NCI-H774 (cell line): ENCODE results near the gene ATP6V1F.

Experiments used
- DNase-seq: peaks from one replicate; lab custom pipeline; 2025; lab: John Stamatoyannopoulos, UW

Gene ATP6V1F, protein sequence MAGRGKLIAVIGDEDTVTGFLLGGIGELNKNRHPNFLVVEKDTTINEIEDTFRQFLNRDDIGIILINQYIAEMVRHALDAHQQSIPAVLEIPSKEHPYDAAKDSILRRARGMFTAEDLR

DNA sequence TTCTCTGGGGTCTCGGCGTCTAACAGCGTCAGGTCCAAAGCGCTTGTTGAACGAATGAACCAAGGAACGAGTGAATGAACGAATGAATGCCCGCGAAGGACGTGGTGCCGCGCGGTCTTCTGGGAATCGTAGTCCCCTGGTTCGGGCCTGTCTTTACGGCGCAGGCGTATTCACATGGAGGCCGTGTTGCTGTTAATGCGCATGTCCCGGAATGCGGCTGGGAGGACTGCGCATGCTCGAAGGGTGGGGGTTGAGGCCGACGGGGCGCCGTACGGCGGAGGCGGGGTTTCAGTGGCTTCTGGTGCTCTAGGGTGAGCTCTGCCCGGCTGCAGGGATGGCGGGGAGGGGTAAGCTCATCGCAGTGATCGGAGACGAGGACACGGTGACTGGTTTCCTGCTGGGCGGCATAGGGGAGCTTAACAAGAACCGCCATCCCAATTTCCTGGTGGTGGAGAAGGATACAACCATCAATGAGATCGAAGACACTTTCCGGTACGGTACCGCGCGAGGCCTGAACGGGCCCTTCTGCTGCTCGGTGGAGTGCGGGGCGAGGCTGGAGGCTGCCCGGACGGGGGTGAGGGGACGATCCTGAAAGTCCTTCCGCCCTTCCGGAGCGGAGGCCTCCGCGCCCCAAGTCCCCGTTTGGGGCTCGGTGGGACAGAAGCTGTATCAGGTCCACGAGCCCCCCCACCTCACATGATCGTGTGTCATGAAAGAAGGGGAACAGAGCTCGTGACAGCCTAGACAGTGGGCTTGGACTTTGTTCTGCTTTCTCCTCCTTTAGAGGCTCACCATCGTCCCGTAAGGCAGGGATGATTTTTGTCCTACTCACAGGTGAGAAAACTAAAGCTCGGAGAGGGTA is at the start of gene ATP6V1F:
Gene ATP6V1F, plus strand, starts transcription at position 286 of the 862 bp plus-strand sequence. Its CDS starts 49 bp downstream, at position 335.
- DNase-seq, result peak; percentile 94

DNA sequence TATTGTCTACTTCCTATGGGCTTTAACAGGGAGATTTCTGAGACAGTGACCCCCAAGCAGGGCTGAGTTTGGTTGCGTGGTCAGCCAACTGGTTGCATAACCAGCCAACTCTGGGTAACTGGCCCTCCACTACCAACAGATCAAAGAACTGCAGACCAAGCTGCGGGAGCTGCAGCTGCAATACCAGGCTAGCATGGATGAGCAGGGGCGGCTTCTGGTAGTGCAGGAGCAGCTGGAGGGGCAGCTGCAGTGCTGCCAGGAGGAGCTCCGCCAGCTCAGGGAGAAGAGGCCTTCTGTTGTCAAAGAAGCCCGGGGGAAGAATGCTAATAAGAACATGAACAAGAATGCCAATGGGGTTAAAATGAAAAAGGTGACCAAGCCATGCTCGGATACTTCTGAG is 48.2 kb upstream of the ATP6V1F start:
- DNase-seq, result no peak

DNA sequence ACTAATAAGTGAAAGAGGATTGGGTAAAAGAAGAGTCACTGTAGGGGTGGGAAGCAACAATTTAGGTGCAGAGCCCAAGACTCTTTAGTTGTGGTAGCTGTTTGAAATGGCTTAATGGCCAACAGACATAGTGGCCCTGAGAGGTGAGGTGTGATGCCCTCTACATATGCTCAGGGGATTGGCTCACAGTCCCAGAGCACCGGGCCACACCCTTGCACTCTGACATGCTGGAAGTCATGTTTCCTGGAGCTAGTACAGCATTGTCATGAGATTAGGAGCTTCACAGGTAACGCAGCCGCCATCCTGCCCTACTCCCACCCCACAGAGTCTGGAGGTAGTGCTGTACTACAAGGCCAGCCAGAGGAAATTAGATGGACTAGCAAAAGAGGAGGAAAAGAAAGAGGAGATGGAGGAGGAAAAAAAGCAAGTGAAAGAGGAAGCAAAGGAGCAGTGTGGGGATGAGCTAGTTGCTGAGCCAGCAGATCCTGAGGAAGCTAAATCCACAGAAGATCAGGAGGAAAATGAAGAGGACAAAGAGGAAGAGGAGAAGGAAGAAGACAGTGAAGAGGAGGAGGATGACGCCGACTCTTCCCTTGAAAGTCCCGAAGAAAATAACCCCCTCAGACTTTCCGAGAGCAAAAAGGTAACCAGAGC is 47.2 kb upstream of the ATP6V1F start:
- DNase-seq, result no peak

DNA sequence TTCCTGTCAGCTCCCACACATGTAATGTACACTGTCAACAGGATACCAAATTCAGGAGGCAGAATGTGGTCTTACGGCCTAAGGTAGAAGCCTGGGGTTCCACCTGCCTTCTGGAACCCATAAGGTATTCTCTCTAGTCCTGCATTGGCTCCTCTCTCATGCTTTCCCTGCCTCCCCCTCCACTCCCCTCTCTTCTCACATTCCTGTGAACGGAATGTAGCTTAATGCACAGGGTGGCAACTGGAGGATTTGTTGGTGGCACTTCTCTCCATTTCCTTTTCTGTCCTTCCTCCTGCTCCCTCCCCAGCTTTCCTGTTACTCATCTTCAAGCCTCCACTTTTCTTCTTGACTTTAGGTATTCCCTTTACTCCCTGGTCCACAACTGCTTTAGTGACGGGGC is 44.0 kb upstream of the ATP6V1F start:
- no peak for DNase-seq

DNA sequence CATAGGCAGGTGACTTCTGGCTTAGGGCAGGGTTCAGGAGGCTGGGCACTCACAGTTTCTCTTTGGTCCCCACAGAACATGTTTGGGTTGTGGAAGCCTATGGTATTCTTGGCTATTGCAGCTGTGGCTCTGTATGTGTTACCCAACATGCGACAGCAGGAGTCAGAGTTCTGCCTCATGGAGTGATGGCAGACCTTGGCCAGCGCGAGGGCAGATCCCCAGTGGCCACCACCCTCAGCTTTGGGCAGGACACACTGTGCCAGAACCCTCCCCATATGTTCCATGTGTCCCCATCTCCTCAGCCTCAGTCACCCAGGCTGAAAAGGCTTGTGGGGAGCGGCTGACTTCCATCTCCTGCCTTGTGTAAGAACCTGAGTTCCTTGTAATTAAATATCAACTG is 40.9 kb upstream of the ATP6V1F start:
- no peak for DNase-seq

DNA sequence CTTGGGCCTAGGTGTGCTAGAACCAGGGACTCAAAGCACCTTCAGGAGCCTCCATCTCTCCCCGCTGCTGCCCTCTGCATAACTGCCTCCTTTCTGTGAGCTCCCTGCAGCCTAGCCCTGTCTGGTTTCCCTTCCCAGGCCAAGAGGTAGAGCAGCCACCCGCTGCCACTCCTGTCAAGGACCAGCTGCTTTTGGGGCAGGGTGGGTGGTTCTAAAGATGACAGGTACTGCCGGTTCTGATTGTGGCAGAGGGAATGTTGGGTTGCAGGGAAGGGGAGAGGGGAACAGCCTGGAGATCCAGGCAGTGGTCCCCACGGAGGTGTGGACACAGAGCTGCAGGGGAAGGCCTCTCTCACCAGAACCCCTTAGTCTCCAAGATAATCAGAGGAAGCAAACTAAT is 36.1 kb upstream of the ATP6V1F start:
- DNase-seq, result no peak

DNA sequence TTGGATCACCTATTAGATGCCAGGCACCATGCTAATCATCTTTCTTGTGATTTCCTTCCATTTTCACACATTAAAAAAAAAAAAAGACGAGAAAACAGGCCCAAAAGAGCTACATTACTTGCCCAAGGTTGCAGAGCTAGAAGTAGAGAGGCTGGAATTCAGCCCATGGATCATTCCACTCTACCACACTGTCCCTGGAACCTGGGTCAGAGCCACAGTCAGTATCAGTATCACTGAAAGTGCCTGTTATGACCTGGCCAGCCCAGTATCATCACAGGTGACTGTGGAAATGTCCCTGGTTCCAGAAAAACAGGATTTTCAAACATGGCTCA is 35.8 kb upstream of the ATP6V1F start:
- no peak for DNase-seq

DNA sequence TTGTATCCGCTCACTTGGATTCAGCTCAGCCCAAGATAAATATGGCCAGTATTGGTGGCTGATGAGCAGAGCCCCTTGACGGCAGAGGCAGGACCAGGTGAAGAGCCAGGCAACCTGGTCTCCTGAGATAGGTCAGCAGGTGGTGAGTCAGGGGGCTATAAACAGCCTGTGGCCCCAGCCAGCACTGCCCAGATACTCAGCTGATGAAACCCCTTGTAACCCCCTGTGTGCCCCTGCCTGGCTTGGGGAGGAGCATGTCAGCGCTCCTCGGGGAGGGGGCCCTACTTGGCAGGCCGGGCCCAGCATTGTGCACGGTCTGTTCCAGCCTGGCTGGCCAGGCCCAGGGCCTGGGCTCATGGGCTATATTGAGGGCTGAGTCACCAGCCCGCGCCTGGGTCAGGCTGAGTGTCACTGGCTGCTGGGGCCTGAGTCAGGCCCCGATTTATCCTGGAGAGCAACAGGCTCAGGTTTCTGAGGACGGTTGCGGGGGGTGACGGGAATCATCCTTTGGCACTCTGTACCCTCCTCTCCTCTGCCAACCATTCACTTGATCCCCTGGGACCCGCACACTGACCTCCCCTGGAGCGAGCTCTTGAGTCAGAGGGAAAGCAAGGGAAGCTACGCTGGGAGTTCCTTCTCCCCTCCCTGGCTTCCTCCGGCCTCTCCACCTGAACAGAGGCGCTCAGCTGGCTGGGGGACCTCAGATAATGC is 35.3 kb upstream of the ATP6V1F start:
- DNase-seq, result no peak

DNA sequence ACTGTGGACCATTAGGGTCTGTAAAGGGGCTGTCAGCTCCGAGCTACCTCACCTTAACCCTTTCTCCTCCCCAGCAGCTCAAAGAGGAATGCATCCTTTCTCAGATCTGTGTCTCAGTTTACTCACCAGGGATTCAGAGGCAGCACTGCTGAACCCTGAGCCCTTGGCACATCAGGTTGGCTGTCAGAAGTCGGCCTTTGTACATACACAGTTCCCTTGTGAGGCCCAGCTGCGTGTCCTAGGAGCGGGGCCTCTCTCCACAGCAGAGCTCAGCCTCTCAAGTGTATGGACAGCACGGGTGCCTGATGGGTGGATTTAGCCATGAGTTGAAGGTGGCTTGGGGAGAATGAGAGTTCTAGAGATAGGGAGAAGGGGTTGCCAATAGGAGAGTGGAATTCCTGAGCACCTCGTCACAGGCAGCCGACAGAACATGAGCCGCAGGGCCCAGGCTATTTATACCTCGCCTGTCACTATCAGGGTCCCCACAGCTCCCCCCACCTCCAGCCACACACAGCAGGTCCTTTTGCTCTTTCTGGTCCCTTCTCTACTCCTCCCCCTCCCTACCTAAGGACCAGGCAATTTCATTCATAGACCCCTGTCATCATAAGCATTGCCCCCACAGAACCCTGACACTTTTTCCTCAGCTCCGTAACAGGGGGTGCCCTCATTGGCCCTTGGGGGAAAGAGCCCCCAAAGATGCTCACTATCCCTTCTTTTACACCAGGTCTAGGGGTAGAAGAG is 34.5 kb upstream of the ATP6V1F start:
- no peak for DNase-seq

DNA sequence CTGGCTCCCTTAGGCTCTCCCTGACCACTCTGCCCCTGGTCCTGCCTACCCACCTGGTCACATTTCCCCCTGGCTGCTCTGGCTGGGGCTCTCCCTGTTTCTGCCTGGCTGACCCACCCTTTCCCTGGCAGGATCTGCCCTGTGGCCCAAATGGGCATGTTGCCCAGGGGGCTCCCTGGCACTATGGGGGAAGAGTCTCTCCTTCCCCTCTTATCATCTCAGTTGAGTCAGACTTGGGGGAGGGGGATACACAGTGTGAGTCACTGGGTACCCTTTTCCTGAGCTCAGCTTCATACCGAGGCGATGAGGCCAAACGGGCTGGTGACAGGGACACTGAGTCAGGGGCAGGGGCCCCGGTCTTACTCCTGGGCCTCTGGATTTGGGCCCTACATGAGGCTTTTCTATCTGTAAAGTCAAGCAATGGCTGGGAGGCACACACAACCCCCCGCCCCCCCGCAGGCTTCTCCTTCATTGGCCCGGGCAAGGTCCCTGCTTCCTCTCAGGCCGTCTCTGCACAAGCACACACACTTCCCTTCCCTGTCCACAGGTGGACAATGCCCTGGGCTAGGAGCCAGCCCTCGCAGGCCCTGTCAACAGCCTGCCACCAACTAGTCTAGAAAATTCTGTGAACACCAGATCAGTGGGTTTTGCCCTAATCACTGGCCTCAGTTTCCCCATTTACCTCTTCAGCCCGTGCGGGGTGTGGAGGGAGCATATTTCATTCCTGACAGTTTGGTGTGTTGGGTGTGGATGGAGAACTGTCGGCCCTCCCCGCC is 33.1 kb upstream of the ATP6V1F start:
- DNase-seq, result no peak

DNA sequence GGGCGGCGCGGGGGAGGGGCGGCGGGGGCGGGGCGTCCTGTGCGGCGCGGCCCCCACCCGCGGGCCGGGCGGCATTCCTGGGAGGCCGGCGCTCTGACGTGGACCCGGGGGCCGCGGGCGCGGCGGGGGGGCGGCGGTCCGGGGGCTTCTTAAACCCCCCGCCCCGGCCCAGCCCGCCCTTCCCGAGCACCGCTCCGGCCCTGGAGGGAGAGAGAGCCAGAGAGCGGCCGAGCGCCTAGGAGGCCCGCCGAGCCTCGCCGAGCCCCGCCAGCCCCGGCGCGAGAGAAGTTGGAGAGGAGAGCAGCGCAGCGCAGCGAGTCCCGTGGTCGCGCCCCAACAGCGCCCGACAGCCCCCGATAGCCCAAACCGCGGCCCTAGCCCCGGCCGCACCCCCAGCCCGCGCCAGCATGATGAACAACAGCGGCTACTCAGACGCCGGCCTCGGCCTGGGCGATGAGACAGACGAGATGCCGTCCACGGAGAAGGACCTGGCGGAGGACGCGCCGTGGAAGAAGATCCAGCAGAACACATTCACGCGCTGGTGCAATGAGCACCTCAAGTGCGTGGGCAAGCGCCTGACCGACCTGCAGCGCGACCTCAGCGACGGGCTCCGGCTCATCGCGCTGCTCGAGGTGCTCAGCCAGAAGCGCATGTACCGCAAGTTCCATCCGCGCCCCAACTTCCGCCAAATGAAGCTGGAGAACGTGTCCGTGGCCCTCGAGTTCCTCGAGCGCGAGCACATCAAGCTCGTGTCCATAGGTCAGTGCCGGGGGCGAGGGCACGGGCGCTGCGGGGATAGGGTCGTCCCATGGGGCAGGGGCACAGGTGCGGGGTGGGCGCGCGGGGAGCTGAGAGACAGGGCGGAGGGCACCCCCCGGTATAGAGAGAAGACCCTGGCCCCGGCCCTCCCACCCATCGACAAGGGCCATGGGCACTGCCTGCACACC is 32.2 kb upstream of the ATP6V1F start, which contains the start of gene FLNC:
Gene FLNC, plus strand, starts transcription at position 176 of the 947 bp plus-strand sequence. Its CDS starts 232 bp downstream, at position 408.
- DNase-seq, result no peak

DNA sequence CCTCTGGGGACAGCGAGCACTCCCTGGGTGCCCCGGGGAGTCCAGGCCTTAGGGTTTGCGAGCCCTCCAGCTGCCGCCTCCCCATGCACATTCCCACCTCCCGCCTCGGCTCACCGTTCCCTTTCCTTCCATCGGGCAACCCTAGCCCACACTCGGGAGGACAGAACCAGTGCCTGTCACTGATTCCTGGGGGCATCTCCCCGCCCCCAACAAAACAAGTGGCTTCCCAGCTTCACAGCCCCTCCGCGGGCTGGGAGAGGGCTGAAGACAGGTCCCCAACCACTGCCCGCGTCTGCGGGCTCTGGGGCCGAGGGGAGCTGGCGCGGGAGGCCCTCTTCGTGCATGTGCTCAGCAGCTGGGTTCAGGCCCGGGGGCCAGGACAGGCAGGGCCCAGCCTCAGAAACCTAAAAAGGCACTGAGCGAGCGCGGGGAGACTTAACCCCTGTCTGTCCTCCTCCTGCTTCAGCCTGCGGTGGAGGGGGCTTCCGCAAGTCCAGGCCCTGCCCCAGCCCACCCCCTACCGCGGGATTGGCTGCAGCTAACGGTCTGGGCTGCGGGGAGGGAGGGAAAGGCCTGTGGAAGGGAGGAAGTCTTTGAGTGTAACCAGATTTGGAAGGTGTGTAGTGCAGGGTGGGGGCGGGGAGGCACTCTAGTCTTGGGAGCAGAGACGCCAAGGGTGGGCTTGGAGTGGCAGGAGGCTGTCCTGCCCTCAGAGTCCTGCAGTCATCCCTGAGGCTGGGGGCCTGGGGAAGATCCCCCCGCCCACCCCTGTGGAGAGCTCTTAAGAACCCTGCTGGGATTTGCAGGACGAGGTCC is 31.3 kb upstream of the ATP6V1F start:
- DNase-seq, result no peak

DNA sequence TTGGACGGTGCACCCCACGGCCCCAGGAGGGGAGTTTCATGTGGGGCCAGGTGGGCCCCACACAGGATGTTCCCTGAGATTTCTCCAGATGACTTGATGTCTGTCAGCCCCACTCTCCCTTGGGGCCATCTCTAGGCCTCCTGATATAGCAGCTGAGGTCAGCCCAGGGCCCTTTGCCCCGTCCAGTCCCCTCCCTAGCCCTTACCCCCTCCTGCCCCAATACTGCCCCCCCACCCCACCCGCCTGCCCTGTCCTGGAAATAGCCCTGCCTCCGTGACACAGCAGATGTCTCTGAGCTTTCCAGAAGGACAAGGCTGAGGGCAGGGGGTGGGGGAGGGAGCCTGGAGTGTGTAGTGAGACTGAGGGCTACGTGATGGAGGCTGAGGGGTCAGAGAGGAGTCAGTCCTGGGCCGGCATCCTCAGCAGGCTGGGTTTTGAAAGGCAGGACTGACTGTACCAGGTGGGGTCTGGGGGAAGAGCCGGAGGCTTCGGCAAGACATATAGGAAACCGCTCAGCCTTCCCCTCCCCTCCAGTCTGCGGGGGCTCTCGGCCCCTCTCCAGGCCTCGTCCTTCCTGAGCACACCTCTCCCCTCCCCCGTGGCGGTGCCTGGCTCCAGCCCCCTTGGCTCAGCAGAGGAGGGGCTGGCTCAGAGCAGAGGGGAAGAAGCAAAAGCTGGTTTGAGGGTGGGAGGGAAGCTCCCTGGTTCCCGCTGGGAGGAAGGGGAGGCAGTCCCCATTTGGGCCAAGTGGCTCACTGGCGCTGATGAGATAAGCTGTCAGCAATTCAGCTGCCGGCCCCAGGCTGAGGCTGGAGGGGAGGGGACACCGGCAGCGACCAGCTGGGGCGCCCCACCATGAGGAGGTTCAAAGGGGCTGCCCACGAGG is 30.4 kb upstream of the ATP6V1F start:
- no peak for DNase-seq

DNA sequence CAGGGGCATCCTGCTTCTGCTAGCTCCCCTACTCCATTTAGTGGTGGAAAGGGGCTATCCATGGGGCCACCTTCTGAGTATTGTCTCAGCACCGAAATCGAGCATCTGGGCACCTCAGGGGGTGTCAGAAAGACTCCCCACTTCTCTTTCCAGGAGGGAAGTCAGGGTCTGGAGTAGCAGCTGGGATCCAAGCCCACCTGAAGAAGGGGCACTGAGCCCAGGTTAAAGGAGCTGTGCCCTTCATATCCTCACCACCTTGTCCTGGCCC is 29.8 kb upstream of the ATP6V1F start:
- no peak for DNase-seq

DNA sequence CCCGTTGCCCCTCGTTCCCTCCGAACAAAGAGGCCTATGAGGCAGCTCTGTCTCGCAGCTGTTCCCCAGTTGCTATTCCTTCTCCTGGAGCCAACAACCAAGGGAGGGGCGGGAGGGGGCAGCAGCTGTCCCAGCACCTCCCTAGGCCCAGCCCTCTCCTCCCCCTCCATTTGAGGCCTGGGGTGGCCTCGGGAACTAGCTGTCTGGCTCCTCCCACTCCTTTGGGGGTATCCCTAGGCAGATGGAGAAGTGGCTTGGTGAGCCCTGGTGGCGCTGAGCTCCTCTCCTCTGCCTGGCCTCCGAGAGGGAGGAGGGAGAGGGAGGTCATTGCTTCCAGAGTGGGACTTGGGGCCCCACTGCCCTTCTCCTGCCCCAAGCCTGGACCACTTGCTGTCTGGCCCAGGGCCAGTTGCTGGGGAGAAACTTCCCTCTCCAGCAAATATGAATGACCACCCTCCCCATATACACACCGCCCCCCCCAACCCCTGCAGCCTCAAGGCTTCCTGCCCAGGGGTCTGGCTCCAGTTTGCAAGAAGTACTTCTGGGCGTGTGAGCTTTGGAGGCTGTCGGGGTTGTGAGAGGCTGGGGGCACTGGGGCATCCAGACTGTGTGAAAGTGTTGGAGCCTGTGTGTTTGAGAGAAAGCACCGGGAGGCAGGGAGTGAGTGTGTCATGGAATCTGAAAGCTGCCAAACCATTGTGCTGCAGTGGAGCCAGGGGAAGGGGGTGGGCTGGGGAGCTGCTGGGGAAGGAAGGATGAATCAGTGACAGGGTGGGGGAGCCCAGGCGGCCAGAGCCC is 29.3 kb upstream of the ATP6V1F start:
- no peak for DNase-seq

DNA sequence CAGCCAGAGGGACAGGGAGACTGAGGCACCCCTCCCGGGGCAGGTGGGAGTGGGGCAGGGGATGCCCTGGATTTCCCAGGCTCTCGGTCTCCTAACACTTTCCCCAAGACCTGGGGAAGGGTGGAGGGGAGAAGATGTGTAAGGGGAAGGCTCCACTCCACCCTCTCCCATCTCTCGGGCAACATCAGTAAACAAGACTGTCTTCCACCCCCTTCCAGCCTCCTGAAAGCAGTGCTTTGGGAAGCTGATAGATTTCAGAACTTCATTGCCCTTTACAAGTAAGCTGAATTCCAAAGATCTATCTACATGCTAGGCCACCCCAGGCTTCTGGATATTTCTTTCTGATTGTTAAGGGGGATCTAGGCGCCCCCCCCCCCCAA is 28.7 kb upstream of the ATP6V1F start:
- no peak for DNase-seq

DNA sequence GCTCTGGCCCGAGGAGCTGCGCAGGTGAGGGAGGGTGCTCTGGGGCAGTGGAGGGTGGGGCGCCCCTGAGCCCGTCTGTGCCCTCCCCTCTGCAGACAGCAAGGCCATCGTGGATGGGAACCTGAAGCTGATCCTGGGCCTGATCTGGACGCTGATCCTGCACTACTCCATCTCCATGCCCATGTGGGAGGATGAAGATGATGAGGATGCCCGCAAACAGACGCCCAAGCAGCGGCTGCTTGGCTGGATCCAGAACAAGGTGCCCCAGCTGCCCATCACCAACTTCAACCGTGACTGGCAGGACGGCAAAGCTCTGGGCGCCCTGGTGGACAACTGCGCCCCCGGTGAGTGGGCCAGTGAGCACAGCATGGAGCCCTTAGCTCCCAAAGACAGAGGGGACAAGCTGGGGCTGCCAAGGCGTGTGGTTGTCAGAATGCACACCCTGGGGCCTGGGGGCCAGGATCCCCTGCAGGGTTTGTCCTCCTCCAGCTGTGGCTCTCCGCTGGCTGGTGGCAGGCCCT is 27.4 kb upstream of the ATP6V1F start:
- no peak for DNase-seq
